Right renal cortex interstitium (tissue), 3 donors: ENCODE measurements around the gene PTPRE. TPM values are rescaled to one million over a fixed set of nuclear protein-coding genes. Genes with fewer than 3 reads are reported as not detected.

ENCODE experiments used
- DNase-seq, 3 donors: peaks; one replicate each; pipeline ENCODE4 v3.0.0-alpha.2; 2013; ENCODE audit warnings: low read depth in 3 of 3, low spot score in 2 of 3
- polyA plus RNA-seq, 3 donors: library from polyadenylated mRNA; unstranded; fragments of 120-200 nt; gene quantifications; one replicate each; pipeline ENCODE4 v1.2.1, GENCODE V29; 2013; ENCODE audit not compliant: insufficient read length in 3 of 3

Gene PTPRE
- polyA plus RNA-seq, 3 donors: 5.6 to 6.1 (median 6.0) TPM

GRCh38 chr10:127905001-127905847, 1.7 kb upstream of the PTPRE start:
- no peak for DNase-seq

- DNase-seq: no peak
These were observed 1.0 kb upstream of the PTPRE start for GRCh38 chr10:127905848-127906261.

- DNase-seq: no peak
These were observed 655 bp downstream of the PTPRE start for GRCh38 chr10:127907411-127908105.

GRCh38 chr10:127908106-127908958, 1.4 kb downstream of the PTPRE start:
- no peak for DNase-seq

GRCh38 chr10:127908959-127909267, 2.0 kb downstream of the PTPRE start:
- DNase-seq: no peak

DNA sequence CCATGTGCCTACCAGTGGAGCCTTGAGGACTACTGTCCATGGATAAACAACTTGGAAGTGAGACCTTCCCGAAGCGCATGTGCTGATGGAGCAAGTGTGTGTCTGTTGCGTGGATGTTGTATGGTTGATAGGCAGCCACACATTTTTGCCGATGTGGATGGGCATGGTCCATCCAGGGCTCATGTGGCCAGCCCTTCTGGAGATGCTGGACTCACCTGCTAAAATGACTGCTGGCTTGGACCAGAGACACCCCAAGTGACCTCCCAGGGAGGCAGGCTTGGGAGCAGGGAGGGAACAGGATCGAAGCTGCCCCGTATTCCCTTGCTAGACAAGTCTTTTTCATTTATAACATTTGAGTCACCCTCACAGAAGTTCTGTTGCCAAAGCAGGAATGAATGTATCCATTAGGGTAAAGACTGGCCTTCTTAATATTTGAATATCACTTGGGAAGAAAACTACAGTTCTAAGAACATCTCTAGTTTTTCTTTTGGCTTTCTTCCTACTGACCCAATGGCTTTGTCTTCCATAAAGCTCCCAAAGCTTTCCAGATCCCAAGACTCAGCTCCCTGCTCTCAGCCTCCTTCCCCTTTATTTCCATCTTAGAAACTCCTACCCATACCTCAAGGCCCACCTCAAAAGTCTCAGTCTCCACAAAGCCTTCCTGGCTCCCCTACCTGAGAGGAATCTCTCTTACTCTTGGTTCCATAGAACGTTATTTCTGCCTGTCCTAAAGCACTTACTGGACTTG, 3.0 kb downstream of the PTPRE start:
- no peak for DNase-seq

DNA sequence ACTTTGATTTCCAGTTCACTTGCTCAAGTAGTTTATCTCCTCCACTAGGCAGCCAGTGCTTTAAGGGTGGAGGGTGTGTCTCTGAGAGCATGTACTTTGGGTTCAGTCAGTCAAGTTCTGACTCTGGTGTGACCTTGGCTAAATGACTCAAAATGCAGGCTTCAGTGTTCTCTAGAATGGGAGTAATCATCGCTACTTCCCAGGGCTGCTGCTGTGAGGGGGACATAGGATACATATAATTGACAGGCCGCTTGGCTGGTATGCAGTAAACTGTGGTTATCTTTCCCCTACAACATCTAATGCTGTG, 3.5 kb downstream of the PTPRE start:
- no peak for DNase-seq

DNA sequence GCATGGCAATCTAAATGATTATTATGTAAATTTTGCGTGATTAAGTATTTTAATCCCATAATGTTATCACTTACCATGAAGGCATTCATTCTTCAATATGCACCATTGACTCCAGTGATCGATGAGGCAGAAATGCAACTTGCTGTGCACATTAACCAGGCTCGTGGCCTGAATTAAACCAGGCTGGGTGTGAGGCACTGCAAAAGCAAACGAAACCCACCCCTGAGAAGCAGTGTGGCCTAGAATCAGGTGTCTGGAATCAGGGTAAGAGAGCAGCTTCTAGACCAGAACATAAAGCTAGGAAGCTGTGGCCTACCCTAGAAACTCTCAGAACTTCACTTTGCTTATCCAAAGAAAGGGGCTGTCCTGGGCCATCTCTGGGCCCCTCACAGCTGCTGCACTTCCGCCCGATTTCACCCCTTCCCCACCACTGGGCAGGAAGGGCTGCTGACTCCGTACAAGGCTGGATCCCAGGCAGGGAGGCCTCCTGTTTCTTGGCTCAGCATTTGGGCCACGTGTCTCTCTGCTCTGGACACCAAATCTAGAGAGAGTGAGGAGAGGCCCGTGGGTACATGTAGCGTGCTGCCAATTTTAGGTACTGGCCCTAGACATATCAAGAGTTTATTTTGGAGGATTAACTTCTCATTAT, 4.4 kb downstream of the PTPRE start:
- no peak for DNase-seq

DNA sequence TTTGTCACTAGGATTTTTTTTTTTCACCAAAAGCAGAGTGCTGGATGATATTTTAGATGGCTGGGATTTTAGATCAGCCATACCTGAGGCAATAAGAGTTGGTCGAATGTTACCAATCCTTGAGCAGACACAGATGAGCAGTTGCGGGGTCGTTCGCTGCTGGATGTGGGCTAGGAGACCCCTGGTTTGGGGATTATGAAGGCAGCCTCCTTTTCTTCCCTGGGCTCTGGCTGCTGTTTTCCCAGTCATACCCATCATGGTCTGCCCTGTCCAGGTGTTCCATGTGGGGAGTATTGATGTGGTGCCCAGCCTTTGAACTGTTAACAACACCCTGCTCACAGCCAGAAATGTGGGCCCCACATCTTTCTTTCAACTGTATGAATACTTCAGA, 5.0 kb downstream of the PTPRE start:
- no peak for DNase-seq

GRCh38 chr10:127912607-127913367, 5.9 kb downstream of the PTPRE start:
- no peak for DNase-seq

DNA sequence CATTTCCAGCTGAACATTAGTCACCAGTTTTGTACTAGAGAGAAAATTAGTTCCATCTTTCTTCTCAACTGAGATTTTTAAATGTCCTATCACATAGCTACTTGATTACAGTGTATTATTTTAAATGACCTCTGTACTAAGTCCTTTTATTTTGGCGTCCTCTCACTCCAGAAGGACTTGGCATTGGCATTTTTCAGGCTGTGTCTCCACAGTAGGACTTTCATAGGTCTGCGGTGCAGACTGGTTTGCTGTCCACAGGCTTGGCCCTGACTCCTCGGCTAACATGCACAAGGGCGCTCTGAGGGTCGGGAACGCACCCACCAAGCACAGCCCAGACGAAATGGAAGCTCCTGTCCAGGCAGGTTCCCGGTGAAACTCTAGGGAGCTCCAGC, 6.5 kb downstream of the PTPRE start:
- no peak for DNase-seq

DNA sequence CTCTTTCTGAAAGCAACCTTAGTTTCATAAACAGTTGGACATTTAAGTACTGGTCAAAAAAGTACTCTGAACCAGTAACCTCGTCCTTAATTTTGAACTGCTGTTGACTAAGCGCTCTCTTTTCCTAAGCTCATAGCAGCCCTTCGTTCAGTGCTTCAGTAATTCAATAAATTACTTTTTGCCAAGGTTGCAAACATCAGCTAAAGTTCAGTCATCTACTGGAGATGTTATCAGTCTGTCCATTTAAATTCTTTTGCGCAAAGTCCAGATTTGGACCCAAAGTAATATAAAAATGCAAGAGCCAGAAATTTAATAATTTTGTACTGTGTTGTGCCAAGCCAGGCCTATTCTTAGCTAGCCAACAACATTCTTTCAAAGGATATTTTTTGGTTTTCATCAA, 8.4 kb downstream of the PTPRE start:
- no peak for DNase-seq

DNA sequence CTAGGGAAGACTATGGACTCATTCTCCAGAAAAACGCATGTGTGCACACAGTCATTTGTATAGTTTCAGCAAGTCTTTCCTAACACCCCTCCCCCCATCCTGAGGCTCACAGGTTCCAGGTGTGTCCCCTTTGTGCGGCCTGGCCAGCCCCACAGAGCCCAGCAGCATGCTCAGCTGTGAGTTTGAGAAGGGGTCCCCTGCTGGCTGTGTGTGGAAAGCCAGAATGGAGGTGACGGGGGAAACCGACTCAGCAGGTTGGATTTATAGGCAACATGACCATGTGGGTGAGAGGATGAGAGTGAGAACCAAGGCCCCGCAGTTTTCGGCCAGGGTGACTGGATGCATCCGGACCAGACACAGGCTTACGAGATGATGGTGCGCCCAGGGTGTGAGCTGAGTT, 9.9 kb downstream of the PTPRE start:
- no peak for DNase-seq

DNA sequence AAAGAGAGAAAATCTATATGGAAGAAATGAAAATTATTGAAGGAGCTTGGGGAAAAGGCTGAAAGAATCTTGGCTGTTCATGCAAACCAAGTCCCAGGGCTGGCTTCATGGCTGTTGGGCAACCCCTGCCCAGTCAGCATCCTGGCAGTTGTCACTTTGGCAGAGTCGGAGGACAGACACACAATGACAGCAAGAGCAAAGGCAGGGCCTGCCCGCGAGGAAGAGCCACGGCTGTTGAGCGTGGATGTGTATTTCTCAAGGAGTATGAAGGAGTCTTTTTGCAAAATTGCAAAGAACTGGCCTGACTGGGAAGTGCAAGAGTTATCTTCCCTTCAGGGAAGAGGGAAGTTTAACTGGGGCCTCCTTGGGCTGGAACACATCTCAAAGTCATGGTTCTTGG, 11.7 kb downstream of the PTPRE start:
- no peak for DNase-seq

GRCh38 chr10:127919418-127920271, 12.7 kb downstream of the PTPRE start:
- no peak for DNase-seq

GRCh38 chr10:127920306-127921074, 13.6 kb downstream of the PTPRE start:
- DNase-seq: no peak

DNA sequence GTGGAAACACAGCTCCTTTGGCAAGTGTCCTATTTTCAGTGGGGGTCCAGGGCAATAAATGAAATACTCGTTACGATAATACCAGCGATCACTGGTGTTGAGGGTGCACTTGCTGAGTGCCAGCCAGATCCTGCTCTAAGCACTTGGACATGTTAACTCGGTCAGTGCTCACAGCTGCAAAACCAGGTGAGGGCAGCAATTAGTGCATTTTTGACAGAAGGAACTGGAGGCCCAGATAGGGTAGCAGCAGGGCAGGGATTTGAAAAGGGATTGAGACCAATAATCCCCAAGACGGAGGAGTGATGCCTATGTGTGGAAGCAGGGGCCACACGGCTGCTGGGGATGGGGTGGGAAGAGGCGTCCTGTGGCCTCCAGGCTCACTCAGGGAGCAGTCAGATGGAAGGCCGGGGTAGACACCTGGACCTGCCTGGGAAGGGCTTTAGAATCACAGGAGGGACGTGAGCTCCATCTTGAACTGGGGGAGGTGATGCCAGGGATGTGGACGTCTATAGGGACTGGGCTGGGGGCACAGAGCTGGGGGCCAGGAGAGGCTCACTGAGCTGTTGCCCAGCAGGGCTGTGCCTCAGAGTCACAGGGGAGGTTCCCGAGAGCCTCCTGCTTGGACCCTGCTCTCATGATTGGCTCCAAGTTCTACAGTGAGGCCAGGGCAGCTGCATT, 14.3 kb downstream of the PTPRE start:
- no peak for DNase-seq
